Lung (tissue), 12 donors: ENCODE measurements around the gene SNRPB. TPM values are rescaled to one million over a fixed set of nuclear protein-coding genes. Genes with fewer than 3 reads are reported as not detected.

Experiments used
- ATAC-seq: fragments of 200-7000 bp; cut with Tn5 transposase; one replicate; pipeline ENCODE4 v1.9.1; 2020; ENCODE audit warnings: moderate number of reproducible peaks; ENCODE audit not compliant: insufficient read depth, low FRiP score
- DNase-seq, 3 donors: peaks; one replicate each; pipeline ENCODE4 v3.0.0-alpha.2; 2013 to 2017
- H3K27ac ChIP-seq, 2 donors: one replicate each; pipeline ENCODE4 v1.5.1; 2013; ENCODE audit warnings: mild to moderate bottlenecking in 2 of 2, moderate library complexity in 2 of 2, control low read depth in 1 of 2, inconsistent platforms in 1 of 2, low read depth in 1 of 2, low read length in 1 of 2
- H3K27me3 ChIP-seq, 3 donors: one replicate each; pipeline ENCODE4 v1.5.1; 2013; ENCODE audit warnings: low read length in 2 of 3; ENCODE audit not compliant: control insufficient read depth in 3 of 3, insufficient read depth in 3 of 3
- H3K36me3 ChIP-seq, 4 donors: one replicate each; pipeline ENCODE4 v1.5.1; 2013; ENCODE audit warnings: low read length in 4 of 4, mild to moderate bottlenecking in 1 of 4, moderate library complexity in 1 of 4; ENCODE audit not compliant: control insufficient read depth in 4 of 4, insufficient read depth in 4 of 4
- H3K4me1 ChIP-seq, 5 donors: one replicate each; pipeline ENCODE4 v1.5.1; 2013; ENCODE audit warnings: low read length in 5 of 5, mild to moderate bottlenecking in 2 of 5, moderate library complexity in 1 of 5; ENCODE audit not compliant: control insufficient read depth in 5 of 5, insufficient read depth in 5 of 5
- H3K4me3 ChIP-seq: one replicate; pipeline ENCODE4 v1.5.1; 2013; ENCODE audit warnings: mild to moderate bottlenecking, control low read depth, moderate library complexity
- H3K9ac ChIP-seq, 2 donors: one replicate each; pipeline ENCODE4 v1.5.1; 2013; ENCODE audit warnings: low read length in 2 of 2, control low read depth in 1 of 2; ENCODE audit not compliant: insufficient read depth in 1 of 2
- H3K9me3 ChIP-seq, 4 donors: one replicate each; pipeline ENCODE4 v1.5.1; 2013; ENCODE audit warnings: low read length in 3 of 4, mild to moderate bottlenecking in 1 of 4, moderate library complexity in 1 of 4; ENCODE audit not compliant: control insufficient read depth in 4 of 4, insufficient read depth in 3 of 4
- CTCF ChIP-seq: IDR thresholded peaks from 2 replicates; pipeline ENCODE4 v1.5.1; 2012; ENCODE audit warnings: mild to moderate bottlenecking; ENCODE audit errors: control extremely low read depth, extremely low read depth
- WGBS, 2 donors: extraction: QIAGEN DNeasy Blood & Tissue Kit; methylation state at CpG; one replicate each; pipeline ENCODE4 v1.1.7; 2013; 5-methylcytosine and 5-hydroxymethylcytosine counted together
- polyA plus RNA-seq, 2 donors: library from polyadenylated mRNA; stranded (reverse); fragments of 200-250 nt; gene quantifications; one replicate each; pipeline ENCODE4 v1.2.1, GENCODE V29; 2013
- total RNA-seq, 2 donors: library from RNA; depleted of rRNA in 1 of 2; stranded (reverse); fragments of >200 nt in 1 of 2; gene quantifications; one replicate each; pipeline ENCODE4 v1.2.1, GENCODE V29; 2014 to 2021
- donor health status: control.
- donor health status: control.
- donor health status: Bipolar disorder and iron deficiency.
- donor health status: healthy.
- donor health status: DM: yes; HTN: yes; CAD: no.

Gene SNRPB
- total and polyA plus RNA-seq, 4 donors: 71.4 to 291 (median 178) TPM

DNA sequence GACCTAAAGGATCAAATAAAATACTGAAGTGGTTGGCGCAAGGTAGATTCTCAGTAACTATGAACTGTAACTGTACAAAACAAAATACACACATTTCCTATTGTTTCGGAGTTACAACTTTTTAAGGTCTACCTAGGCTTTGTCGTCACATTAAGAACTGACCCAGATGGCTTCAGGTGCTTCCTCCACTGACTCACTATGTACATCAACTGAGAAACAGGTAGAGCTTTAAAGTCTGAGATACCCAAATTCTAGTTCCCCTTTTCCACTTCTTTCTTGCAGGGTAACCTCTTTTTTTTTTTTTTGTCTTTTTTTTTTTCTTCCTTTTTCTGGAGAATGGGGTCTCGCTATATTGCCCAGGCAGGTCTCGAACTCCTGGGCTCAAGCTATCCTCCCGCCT lies 5.5 kb downstream of the SNRPB start:
- H3K36me3 ChIP-seq: peaks cover 47 to 50% (median 49%) of the 10 kb centered on the region in 4 donors

DNA sequence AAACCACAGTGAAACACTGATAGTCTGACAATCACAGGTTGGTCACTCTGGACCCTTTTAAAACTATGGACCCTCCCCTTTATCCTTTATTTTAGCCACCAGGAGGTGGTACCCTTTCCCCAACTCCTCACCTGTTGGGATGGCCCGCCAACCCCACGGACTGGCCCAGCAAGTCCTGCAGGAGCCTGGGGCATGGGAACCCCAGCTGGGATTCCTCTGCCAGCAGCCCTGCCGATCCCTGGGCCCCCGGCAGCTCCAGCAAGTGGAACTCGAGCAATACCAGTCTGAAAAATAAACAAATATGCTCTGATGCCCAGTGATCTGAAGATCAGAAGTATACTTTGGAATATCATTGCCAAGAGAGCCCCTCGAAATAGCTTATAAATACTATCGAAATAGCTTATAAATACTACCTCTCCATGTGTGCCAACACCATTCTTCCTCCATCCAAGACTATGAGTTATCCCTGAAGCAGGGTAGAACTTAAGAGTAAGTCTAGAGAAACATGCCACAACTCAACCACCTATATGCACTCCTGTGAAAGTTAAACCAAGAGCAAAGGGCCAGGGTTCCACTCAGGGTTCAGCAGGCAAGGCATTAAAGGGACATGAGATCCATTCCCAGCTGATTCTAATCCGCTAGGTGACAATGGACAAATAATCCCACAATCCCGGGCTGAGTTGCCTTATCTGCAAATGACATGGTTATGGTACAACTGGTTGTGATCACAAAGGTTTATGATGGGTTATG lies 6.8 kb downstream of the SNRPB start:
- DNase-seq (no peak), ATAC-seq (no peak)
- Histone ChIP-seq H3K9me3 (no peaks in the 10 kb centered on the region), H3K36me3 (peaks cover 47 to 57% (median 50%) of the 10 kb centered on the region in 4 donors), H3K27ac (no peak overlapping the region), H3K4me3 (no peak overlapping the region), H3K9ac (no peak overlapping the region), H3K4me1 (peaks cover under 1 to 9% (median under 1%) of the 10 kb centered on the region in 5 donors), H3K27me3 (no peaks in the 10 kb centered on the region)
- WGBS, 2 donors: 90 to 92% methylated on average over 9 of the region's 9 CpGs
- TF ChIP-seq CTCF: no peak

More for the DNA sequence above, 5.5 kb downstream of the SNRPB start:
- Histone ChIP-seq H3K9ac (no peak overlapping the region), H3K4me3 (no peak overlapping the region), H3K4me1 (peaks cover 5 to 19% (median 6%) of the 10 kb centered on the region in 5 donors), H3K9me3 (no peaks in the 10 kb centered on the region), H3K27me3 (no peaks in the 10 kb centered on the region), H3K27ac (no peak overlapping the region)
- 91 to 94% methylated on average over 6 of the region's 6 CpGs for WGBS, 2 donors
- ATAC-seq (no peak), DNase-seq (no peak)
- no peak for TF ChIP-seq CTCF

DNA sequence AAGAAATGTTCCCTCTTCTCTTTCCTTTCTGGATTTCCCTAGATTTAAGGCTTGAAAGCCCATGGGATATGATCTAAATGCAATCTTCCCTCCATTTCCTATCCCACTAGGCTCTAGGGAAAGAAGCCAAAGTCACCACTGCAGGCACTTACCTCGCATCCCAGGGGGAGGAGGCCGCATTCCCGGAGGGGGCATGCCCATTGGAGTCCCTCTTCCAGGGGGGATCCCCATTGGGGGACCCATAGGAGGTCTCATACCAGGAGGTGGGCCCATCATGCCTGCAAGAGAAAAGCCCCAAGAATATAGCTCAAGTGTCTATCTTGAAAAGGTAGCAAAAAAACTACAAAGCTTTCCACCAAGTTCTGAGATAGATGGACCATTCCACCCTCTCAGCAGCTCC lies 8.1 kb downstream of the SNRPB start:
- 94 to 97% methylated on average over 3 of the region's 3 CpGs for WGBS, 2 donors
- H3K9ac ChIP-seq: no peak overlapping the region
- no peak for TF ChIP-seq CTCF
- H3K27ac ChIP-seq: no peak overlapping the region
- no peak for DNase-seq
- H3K4me1 ChIP-seq: no peaks in the 10 kb centered on the region
- no peaks in the 10 kb centered on the region for H3K27me3 ChIP-seq
- no peak for ATAC-seq
- peaks cover 45 to 58% (median 48%) of the 10 kb centered on the region in 4 donors for H3K36me3 ChIP-seq
- H3K4me3 ChIP-seq: no peak overlapping the region
- no peaks in the 10 kb centered on the region for H3K9me3 ChIP-seq
